ENCODE results near the gene ADAMTSL4.
"Not testable (repeated sequence)": the region's sequence is repeated elsewhere in the genome, so short reads cannot be mapped to it uniquely, and the experiment has no call there.

The ADAMTSL4 gene

DNA sequence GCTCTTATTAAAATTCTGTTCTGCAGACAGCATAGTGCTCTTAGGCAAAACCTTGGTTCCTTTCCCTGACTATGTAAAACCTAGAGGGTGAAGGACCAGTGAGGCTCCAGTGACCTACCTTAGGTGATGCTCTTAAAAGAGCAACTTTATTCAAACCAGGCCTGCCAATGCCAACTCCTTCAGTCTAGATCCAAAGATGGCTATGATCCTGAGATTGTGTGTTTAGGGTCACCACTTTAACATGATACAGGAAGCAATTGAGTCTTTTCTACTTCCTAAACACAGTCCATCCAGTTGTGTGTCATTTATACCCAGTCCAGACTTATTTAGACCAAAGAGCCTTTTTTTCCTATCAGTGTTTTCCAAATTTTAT lies 19.4 kb downstream of the ADAMTSL4 start:
- Histone ChIP-seq H2AFZ (ENCODE audit: low read length) (no peak overlapping the region), H3K9me2 (replicated peaks; ENCODE audit: insufficient read depth, low read length) (no peaks in the 10 kb centered on the region), H3K4me1 (ENCODE audit: low read length) (peaks cover 78% of the 10 kb centered on the region), H4K20me1 (ENCODE audit: insufficient read depth, low read length) (no peaks in the 10 kb centered on the region; the same call in 1 of the 2 replicates), H3K4me3 (ENCODE audit: low read length) (peak overlapping the region; percentile 51), H3F3A (ENCODE audit: insufficient read depth, low read length) (peaks cover 91% of the 10 kb centered on the region), H3K27me3 (replicated peaks; ENCODE audit: insufficient read depth, low read length) (no peaks in the 10 kb centered on the region), H3K79me2 (ENCODE audit: low read length) (peaks cover 55% of the 10 kb centered on the region), H3K9me3 (replicated peaks; ENCODE audit: insufficient read depth, low read length) (no peaks in the 10 kb centered on the region), H3K9ac (ENCODE audit: low read length) (peak overlapping the region; percentile 60), H3K36me3 (replicated peaks; ENCODE audit: insufficient read depth, low read length) (peaks cover 6% of the 10 kb centered on the region; the same call in 1 of the 2 replicates), H3K4me2 (ENCODE audit: low read depth, low read length) (peak overlapping the region; percentile 86), H3K27ac (ENCODE audit: low read length) (peak overlapping the region; percentile 92)
- DNase-seq, result peak; percentile 59
- TF ChIP-seq EZH2phosphoT487 (IDR thresholded peaks at IDR 0.05; ENCODE audit: low read length), result no peak
- TF ChIP-seq, protein P1, sequence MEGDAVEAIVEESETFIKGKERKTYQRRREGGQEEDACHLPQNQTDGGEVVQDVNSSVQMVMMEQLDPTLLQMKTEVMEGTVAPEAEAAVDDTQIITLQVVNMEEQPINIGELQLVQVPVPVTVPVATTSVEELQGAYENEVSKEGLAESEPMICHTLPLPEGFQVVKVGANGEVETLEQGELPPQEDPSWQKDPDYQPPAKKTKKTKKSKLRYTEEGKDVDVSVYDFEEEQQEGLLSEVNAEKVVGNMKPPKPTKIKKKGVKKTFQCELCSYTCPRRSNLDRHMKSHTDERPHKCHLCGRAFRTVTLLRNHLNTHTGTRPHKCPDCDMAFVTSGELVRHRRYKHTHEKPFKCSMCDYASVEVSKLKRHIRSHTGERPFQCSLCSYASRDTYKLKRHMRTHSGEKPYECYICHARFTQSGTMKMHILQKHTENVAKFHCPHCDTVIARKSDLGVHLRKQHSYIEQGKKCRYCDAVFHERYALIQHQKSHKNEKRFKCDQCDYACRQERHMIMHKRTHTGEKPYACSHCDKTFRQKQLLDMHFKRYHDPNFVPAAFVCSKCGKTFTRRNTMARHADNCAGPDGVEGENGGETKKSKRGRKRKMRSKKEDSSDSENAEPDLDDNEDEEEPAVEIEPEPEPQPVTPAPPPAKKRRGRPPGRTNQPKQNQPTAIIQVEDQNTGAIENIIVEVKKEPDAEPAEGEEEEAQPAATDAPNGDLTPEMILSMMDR (IDR thresholded peaks at IDR 0.05; ENCODE audit: low read length), result no peak
- no peak for TF ChIP-seq EZH2 (optimal IDR thresholded peaks at IDR 0.05; ENCODE audit: low read depth, low read length)

DNA sequence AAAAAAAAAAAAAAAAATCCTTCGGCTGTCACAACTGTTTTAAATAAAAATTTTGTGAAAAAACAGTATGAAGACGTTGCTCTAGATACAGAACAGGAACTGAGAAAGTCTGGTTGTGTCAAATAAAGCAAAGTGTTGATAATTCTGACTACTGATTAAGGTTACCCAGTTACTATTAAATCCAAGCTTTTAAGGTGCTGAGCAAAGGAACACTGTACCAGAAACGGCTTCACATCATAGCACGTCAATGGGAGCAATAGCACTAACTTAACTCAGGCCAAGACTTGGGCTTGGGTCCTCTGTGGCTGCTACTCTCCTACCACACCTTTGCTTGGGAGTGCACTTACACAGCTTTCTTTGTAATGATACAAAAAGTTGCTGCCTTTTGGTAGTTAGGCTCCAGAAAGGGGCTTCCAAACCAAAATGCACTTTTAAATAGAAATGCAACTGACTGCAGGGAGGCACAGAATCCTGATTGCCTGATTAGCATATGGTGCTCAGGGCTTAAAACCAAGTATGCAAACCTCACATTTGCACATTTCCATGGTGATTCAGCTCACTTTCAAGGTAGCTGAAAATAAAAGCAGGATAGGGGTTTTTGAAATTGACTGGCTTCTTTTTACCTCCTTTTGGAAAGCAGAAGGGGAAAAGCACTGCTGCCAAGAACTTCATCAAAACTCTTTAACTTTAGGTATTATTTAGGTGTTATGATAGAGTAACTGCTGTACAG lies 23.9 kb downstream of the ADAMTSL4 start:
- Histone ChIP-seq H2AFZ (ENCODE audit: low read length) (no peak overlapping the region), H3K9me3 (replicated peaks; ENCODE audit: insufficient read depth, low read length) (no peaks in the 10 kb centered on the region), H3F3A (ENCODE audit: insufficient read depth, low read length) (peaks cover 91% of the 10 kb centered on the region), H3K4me3 (ENCODE audit: low read length) (no peak overlapping the region), H3K4me2 (ENCODE audit: low read depth, low read length) (no peak overlapping the region; the same call in 1 of the 2 replicates), H3K27me3 (replicated peaks; ENCODE audit: insufficient read depth, low read length) (no peaks in the 10 kb centered on the region), H3K79me2 (ENCODE audit: low read length) (peaks cover 87% of the 10 kb centered on the region), H3K9me2 (replicated peaks; ENCODE audit: insufficient read depth, low read length) (no peaks in the 10 kb centered on the region), H3K4me1 (ENCODE audit: low read length) (peaks cover 62% of the 10 kb centered on the region), H3K27ac (ENCODE audit: low read length) (peak overlapping the region; percentile 36; the same call in 1 of the 2 replicates), H3K9ac (ENCODE audit: low read length) (no peak overlapping the region), H4K20me1 (ENCODE audit: insufficient read depth, low read length) (peaks cover 29% of the 10 kb centered on the region), H3K36me3 (replicated peaks; ENCODE audit: insufficient read depth, low read length) (peaks cover 40% of the 10 kb centered on the region; the same call in 1 of the 2 replicates)
- no peak for DNase-seq
- TF ChIP-seq EZH2 (optimal IDR thresholded peaks at IDR 0.05; ENCODE audit: low read depth, low read length) (no peak), EZH2phosphoT487 (IDR thresholded peaks at IDR 0.05; ENCODE audit: low read length) (no peak)
- TF ChIP-seq, protein P1 (IDR thresholded peaks at IDR 0.05; ENCODE audit: low read length), result no peak

DNA sequence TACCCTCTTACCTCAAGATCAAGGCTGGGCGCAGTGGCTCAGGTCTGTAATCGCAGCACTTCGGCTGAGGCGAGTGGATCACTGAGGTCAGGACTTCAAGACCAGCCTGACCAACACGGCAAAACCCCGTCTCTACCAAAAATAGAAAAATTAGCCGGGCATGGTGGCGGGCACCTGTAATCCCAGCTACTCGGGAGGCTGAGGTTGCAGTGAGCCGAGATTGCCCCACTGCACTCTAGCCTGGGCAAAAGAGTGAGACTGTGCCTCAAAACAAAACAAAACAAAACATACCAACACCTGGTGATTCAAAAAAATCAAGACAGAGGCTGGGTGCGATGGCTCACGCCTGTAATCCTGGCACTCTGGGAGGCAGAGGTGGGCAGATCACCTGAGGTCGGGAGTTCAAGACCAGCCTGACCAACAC lies 24.5 kb downstream of the ADAMTSL4 start:
- Histone ChIP-seq H3K27ac (ENCODE audit: low read length) (peak overlapping the region; percentile 36; the same call in 1 of the 2 replicates), H4K20me1 (ENCODE audit: insufficient read depth, low read length) (peaks cover 35% of the 10 kb centered on the region), H3K36me3 (replicated peaks; ENCODE audit: insufficient read depth, low read length) (peaks cover 40% of the 10 kb centered on the region; the same call in 1 of the 2 replicates), H3F3A (ENCODE audit: insufficient read depth, low read length) (peaks cover 91% of the 10 kb centered on the region), H3K79me2 (ENCODE audit: low read length) (peaks cover 93% of the 10 kb centered on the region), H3K4me1 (ENCODE audit: low read length) (peaks cover 56% of the 10 kb centered on the region)
- not testable (repeated sequence) for H3K9ac ChIP-seq (ENCODE audit: low read length); H3K27me3 ChIP-seq (replicated peaks; ENCODE audit: insufficient read depth, low read length); H3K9me2 ChIP-seq (replicated peaks; ENCODE audit: insufficient read depth, low read length); H3K4me2 ChIP-seq (ENCODE audit: low read depth, low read length); H3K4me3 ChIP-seq (ENCODE audit: low read length); H3K9me3 ChIP-seq (replicated peaks; ENCODE audit: insufficient read depth, low read length); H2AFZ ChIP-seq (ENCODE audit: low read length); DNase-seq

Data from MM.1S (cell line).